ENCODE measurements around the gene MCF2L2. TPM values are rescaled to one million over a fixed set of nuclear protein-coding genes. Genes with fewer than 3 reads are reported as not detected.

The MCF2L2 gene
- total RNA-seq, 1 experiment from 2014 or later, result 3.4 TPM

- no peaks in the 10 kb centered on the region for H3K27me3 Mint-ChIP-seq (ENCODE audit: insufficient read depth, unreplicated experiment)
- H3K4me1 Mint-ChIP-seq (ENCODE audit: insufficient read depth, unreplicated experiment), result no peaks in the 10 kb centered on the region
- H3K27ac Mint-ChIP-seq (ENCODE audit: low read depth, unreplicated experiment), result no peak overlapping the region
- H3K36me3 Mint-ChIP-seq (ENCODE audit: insufficient read depth, unreplicated experiment), result no peaks in the 10 kb centered on the region
- no peak overlapping the region for H3K4me3 Mint-ChIP-seq (ENCODE audit: unreplicated experiment)
- ChIA-PET CTCF (interaction anchor here (1.7 kb wide), 1 partner anchor 166 kb away, joined by 3 read pairs; no protein-coding TSS in a partner anchor), POLR2A (interaction anchor here (0.6 kb wide), 1 partner anchor 224 kb away, joined by 4 read pairs; no protein-coding TSS in a partner anchor)
- intact Hi-C loops (cut with micrococcal nuclease), result no loop called here
- DNase-seq (ENCODE audit: unreplicated experiment), result no peak
- no TSS peak for BruUV-seq (replicated peaks)
- H3K9me3 Mint-ChIP-seq (ENCODE audit: unreplicated experiment), result no peaks in the 10 kb centered on the region
- no peak for TF ChIP-seq CTCF (IDR thresholded peaks at IDR 0.05; ENCODE audit: unreplicated experiment)
Observed at GRCh38 chr3:183215591-183216202, 212.7 kb downstream of the MCF2L2 start.

- no TSS peak for BruUV-seq (replicated peaks)
- DNase-seq (ENCODE audit: unreplicated experiment), result no peak
- Mint-ChIP-seq H3K27ac (ENCODE audit: low read depth, unreplicated experiment) (no peak overlapping the region), H3K36me3 (ENCODE audit: insufficient read depth, unreplicated experiment) (no peaks in the 10 kb centered on the region), H3K4me3 (ENCODE audit: unreplicated experiment) (no peak overlapping the region), H3K4me1 (ENCODE audit: insufficient read depth, unreplicated experiment) (no peaks in the 10 kb centered on the region), H3K27me3 (ENCODE audit: insufficient read depth, unreplicated experiment) (no peaks in the 10 kb centered on the region), H3K9me3 (ENCODE audit: unreplicated experiment) (no peaks in the 10 kb centered on the region)
- CTCF ChIA-PET, result no interaction called here
- intact Hi-C loops (cut with micrococcal nuclease), result no loop called here
- POLR2A ChIA-PET, result no interaction called here
- no peak for TF ChIP-seq CTCF (IDR thresholded peaks at IDR 0.05; ENCODE audit: unreplicated experiment)
Observed at GRCh38 chr3:183214277-183214612, 214.2 kb downstream of the MCF2L2 start.

- Mint-ChIP-seq H3K36me3 (ENCODE audit: insufficient read depth, unreplicated experiment) (no peaks in the 10 kb centered on the region), H3K4me1 (ENCODE audit: insufficient read depth, unreplicated experiment) (no peaks in the 10 kb centered on the region), H3K27ac (ENCODE audit: low read depth, unreplicated experiment) (no peak overlapping the region), H3K27me3 (ENCODE audit: insufficient read depth, unreplicated experiment) (no peaks in the 10 kb centered on the region), H3K4me3 (ENCODE audit: unreplicated experiment) (no peak overlapping the region), H3K9me3 (ENCODE audit: unreplicated experiment) (no peaks in the 10 kb centered on the region)
- intact Hi-C loops (cut with micrococcal nuclease), result no loop called here
- no peak for TF ChIP-seq CTCF (IDR thresholded peaks at IDR 0.05; ENCODE audit: unreplicated experiment)
- BruUV-seq (replicated peaks), result no TSS peak
- no peak for DNase-seq (ENCODE audit: unreplicated experiment)
- POLR2A ChIA-PET, result no interaction called here
- CTCF ChIA-PET, result no interaction called here
Observed at GRCh38 chr3:183213415-183214276, 214.8 kb downstream of the MCF2L2 start.

- ChIA-PET POLR2A (interaction anchor here (0.5 kb wide), 1 partner anchor 713 kb away, joined by 3 read pairs; no protein-coding TSS in a partner anchor), CTCF (no interaction called here)
- H3K4me1 Mint-ChIP-seq (ENCODE audit: insufficient read depth, unreplicated experiment), result no peaks in the 10 kb centered on the region
- H3K9me3 Mint-ChIP-seq (ENCODE audit: unreplicated experiment), result no peaks in the 10 kb centered on the region
- no peaks in the 10 kb centered on the region for H3K27me3 Mint-ChIP-seq (ENCODE audit: insufficient read depth, unreplicated experiment)
- no peak for TF ChIP-seq CTCF (IDR thresholded peaks at IDR 0.05; ENCODE audit: unreplicated experiment)
- no peak for DNase-seq (ENCODE audit: unreplicated experiment)
- intact Hi-C loops (cut with micrococcal nuclease), result no loop called here
- H3K27ac Mint-ChIP-seq (ENCODE audit: low read depth, unreplicated experiment), result no peak overlapping the region
- no peaks in the 10 kb centered on the region for H3K36me3 Mint-ChIP-seq (ENCODE audit: insufficient read depth, unreplicated experiment)
- no peak overlapping the region for H3K4me3 Mint-ChIP-seq (ENCODE audit: unreplicated experiment)
- no TSS peak for BruUV-seq (replicated peaks)
Observed at GRCh38 chr3:183212565-183212964, 215.9 kb downstream of the MCF2L2 start.
